ENCODE measurements around the gene PPTC7.

GRCh38 chr12:110581931-110582275 is 1.2 kb downstream of the PPTC7 start:
- TF ChIP-seq CTCF (IDR thresholded peaks at IDR 0.05; ENCODE audit: poor library complexity, severe bottlenecking) (no peak), EZH2 (IDR thresholded peaks at IDR 0.05; ENCODE audit: borderline replicate concordance, insufficient read depth, low read length, poor library complexity, severe bottlenecking) (no peak), REST (IDR thresholded peaks at IDR 0.05; ENCODE audit: borderline replicate concordance) (no peak), POLR2AphosphoS5 (IDR thresholded peaks at IDR 0.05) (no peak)
